Measurements from ENCODE around the gene ANXA2. TPM values are rescaled to one million over a fixed set of nuclear protein-coding genes. Genes with fewer than 3 reads are reported as not detected.

ANXA2 gene
- total RNA-seq, 2 donors from 2014 or later, result 355 to 392 TPM

- no peak overlapping the region for H3K27ac ChIP-seq (ENCODE audit: low read depth, low read length)
- no peak overlapping the region for H3K4me3 ChIP-seq (ENCODE audit: low read length)
- H3K27me3 Mint-ChIP-seq (ENCODE audit: insufficient read depth), result peaks cover 58% of the 10 kb centered on the region
- peaks cover 65% of the 10 kb centered on the region for H3K4me1 Mint-ChIP-seq
- TF ChIP-seq CTCF (conservative IDR thresholded peaks at IDR 0.05), result no peak
- H3K36me3 Mint-ChIP-seq (ENCODE audit: low read depth), result peaks cover 59% of the 10 kb centered on the region
- H3K36me3 ChIP-seq (ENCODE audit: control insufficient read depth, insufficient read depth, low read length), result peaks cover 70% of the 10 kb centered on the region
- DNase-seq, result peak; percentile 22
- H3K4me3 Mint-ChIP-seq, result no peak overlapping the region
- H3K9me3 Mint-ChIP-seq, result no peaks in the 10 kb centered on the region
- peaks cover 29% of the 10 kb centered on the region for H3K4me1 ChIP-seq (ENCODE audit: control insufficient read depth, insufficient read depth, low read length)
- WGBS, 2 experiments (ENCODE audit: insufficient coverage in 1 of 2, insufficient read length in 1 of 2), result 96% methylated on average over 4 of the region's 4 CpGs
- H3K27me3 ChIP-seq (ENCODE audit: control insufficient read depth, insufficient read depth, low read length, poor library complexity, severe bottlenecking), result no peaks in the 10 kb centered on the region
- no peaks in the 10 kb centered on the region for H3K9me3 ChIP-seq (ENCODE audit: control insufficient read depth, low read length)
- no peak overlapping the region for H3K9ac ChIP-seq (ENCODE audit: extremely low read depth, low read length, poor library complexity, severe bottlenecking)
- H3K27ac Mint-ChIP-seq, result no peak overlapping the region
Measured at GRCh38 chr15:60372227-60372626, 25.6 kb downstream of the ANXA2 start.

DNA sequence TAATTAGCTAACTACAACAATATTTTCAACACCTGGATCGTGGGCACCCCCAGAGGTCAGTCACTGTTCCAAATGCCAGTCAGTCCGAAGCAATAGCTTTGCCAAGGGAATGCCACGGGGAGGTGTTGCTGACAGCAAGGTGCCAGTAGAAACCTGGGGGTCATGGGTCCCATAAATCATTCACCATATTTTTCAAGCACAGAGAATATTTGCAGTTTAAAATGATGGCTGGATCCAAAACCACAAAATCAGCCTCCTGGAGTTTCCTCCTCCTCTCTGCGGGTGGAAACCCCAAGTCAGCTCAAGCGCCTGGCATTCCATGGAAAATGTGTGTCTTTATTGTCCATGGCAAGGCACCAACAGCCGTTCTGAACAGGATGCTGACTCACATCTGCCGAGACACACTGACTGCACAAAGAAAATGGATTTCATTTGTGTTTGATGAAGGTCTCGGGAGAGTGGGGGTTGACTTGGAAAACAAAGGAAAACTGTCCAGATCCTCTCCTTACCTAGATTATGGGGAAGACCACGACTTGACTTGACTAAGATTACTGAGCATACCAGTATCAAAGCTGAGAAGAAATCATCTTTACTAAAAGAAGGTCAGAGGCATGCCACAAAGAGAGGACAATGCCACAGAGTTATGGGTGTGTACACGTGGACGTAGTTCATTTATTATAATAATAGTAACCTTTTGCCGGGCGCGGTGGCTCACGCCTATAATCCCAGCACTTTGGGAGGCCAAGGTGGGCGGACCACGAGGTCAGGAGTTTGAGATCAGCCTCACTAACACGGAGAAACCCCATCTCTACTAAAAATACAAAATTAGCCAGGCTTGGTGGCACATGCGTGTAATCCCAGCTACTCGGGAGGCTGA, 26.4 kb downstream of the ANXA2 start:
- H3K4me3 Mint-ChIP-seq, result no peak overlapping the region
- no peak overlapping the region for H3K4me3 ChIP-seq (ENCODE audit: low read length)
- H3K9ac ChIP-seq (ENCODE audit: extremely low read depth, low read length, poor library complexity, severe bottlenecking), result no peak overlapping the region
- 86 to 95% methylated on average over 16 to 20 of the region's 20 CpGs for WGBS, 2 experiments (ENCODE audit: insufficient coverage in 1 of 2, insufficient read length in 1 of 2)
- no peak for TF ChIP-seq CTCF (conservative IDR thresholded peaks at IDR 0.05)
- H3K36me3 Mint-ChIP-seq (ENCODE audit: low read depth), result peaks cover 51% of the 10 kb centered on the region
- peaks cover 26% of the 10 kb centered on the region for H3K4me1 ChIP-seq (ENCODE audit: control insufficient read depth, insufficient read depth, low read length)
- H3K4me1 Mint-ChIP-seq, result peaks cover 58% of the 10 kb centered on the region
- no peaks in the 10 kb centered on the region for H3K9me3 ChIP-seq (ENCODE audit: control insufficient read depth, low read length)
- no peaks in the 10 kb centered on the region for H3K27me3 ChIP-seq (ENCODE audit: control insufficient read depth, insufficient read depth, low read length, poor library complexity, severe bottlenecking)
- peak overlapping the region; percentile 33 for H3K27ac ChIP-seq (ENCODE audit: low read depth, low read length)
- peaks cover 58% of the 10 kb centered on the region for H3K27me3 Mint-ChIP-seq (ENCODE audit: insufficient read depth)
- H3K36me3 ChIP-seq (ENCODE audit: control insufficient read depth, insufficient read depth, low read length), result peaks cover 63% of the 10 kb centered on the region
- H3K27ac Mint-ChIP-seq, result no peak overlapping the region
- peak; percentile 22 for DNase-seq
- H3K9me3 Mint-ChIP-seq, result peaks cover under 1% of the 10 kb centered on the region

GRCh38 chr15:60370869-60371136, 27.0 kb downstream of the ANXA2 start:
- Histone ChIP-seq H3K4me1 (ENCODE audit: control insufficient read depth, insufficient read depth, low read length) (peaks cover 25% of the 10 kb centered on the region), H3K9me3 (ENCODE audit: control insufficient read depth, low read length) (no peaks in the 10 kb centered on the region), H3K4me3 (ENCODE audit: low read length) (no peak overlapping the region), H3K9ac (ENCODE audit: extremely low read depth, low read length, poor library complexity, severe bottlenecking) (no peak overlapping the region), H3K36me3 (ENCODE audit: control insufficient read depth, insufficient read depth, low read length) (peaks cover 59% of the 10 kb centered on the region), H3K27me3 (ENCODE audit: control insufficient read depth, insufficient read depth, low read length, poor library complexity, severe bottlenecking) (no peaks in the 10 kb centered on the region), H3K27ac (ENCODE audit: low read depth, low read length) (no peak overlapping the region)
- WGBS, 2 experiments (ENCODE audit: insufficient coverage in 1 of 2, insufficient read length in 1 of 2), result 100% methylated on average over 1 of the region's 1 CpG; no CpG with 5 or more reads in 1 of the 2 experiments
- TF ChIP-seq CTCF (conservative IDR thresholded peaks at IDR 0.05), result no peak
- H3K27ac Mint-ChIP-seq, result no peak overlapping the region
- DNase-seq, result no peak
- H3K4me3 Mint-ChIP-seq, result no peak overlapping the region
- peaks cover 48% of the 10 kb centered on the region for H3K36me3 Mint-ChIP-seq (ENCODE audit: low read depth)
- H3K27me3 Mint-ChIP-seq (ENCODE audit: insufficient read depth), result peaks cover 59% of the 10 kb centered on the region
- peaks cover 54% of the 10 kb centered on the region for H3K4me1 Mint-ChIP-seq
- H3K9me3 Mint-ChIP-seq, result peaks cover 5% of the 10 kb centered on the region

Data from endodermal cell (in vitro differentiated cells).